SK-N-SH (cell line): ENCODE results near the gene BCAR3. TPM values are rescaled to one million over a fixed set of nuclear protein-coding genes. Genes with fewer than 3 reads are reported as not detected.

Source experiments
- CTCF ChIA-PET: fragments of 300-600, 350-600 bp; formaldehyde crosslinking; extraction: SDS; loops from one replicate; lab custom pipeline; 2021; lab: Yijun Ruan, JAX
- POLR2A ChIA-PET: fragments of 350-600 bp; sonication (Branson Sonifier 250); formaldehyde crosslinking; extraction: SDS; loops from one replicate; lab custom pipeline; 2020; ENCODE audit warnings: antibody characterized with exemption, inconsistent platforms; lab: Yijun Ruan, JAX
- DNase-seq: peaks from one replicate; pipeline ENCODE4 v3.0.0; 2012
- H2AFZ ChIP-seq: fragments of 200-600 bp; sonication (generic); 2 replicates; pipeline ENCODE4 v1.8.1; 2016; ENCODE audit warnings: antibody characterized with exemption, mild to moderate bottlenecking, low read depth
- H3F3A ChIP-seq: fragments of 200-600 bp; sonication (generic); replicated peaks from 2 replicates; pipeline ENCODE3; 2016; ENCODE audit warnings: antibody characterized with exemption, mild to moderate bottlenecking; ENCODE audit not compliant: insufficient read depth
- H3K27ac ChIP-seq, 2 experiments: fragments of 200-500 bp in 1 of 2; fragments of 200-600 bp in 1 of 2; sonication (Bioruptor generic) in 1 of 2; sonication (generic), shearing (Covaris generic) in 1 of 2; 2 replicates each; pipeline versions ENCODE4 v1.5.1 to v1.6.1; 2014 to 2016; ENCODE audit warnings: low read depth in 2 of 2, inconsistent platforms in 1 of 2, low read length in 1 of 2, mild to moderate bottlenecking in 1 of 2, mixed read lengths in 1 of 2
- H3K27me3 ChIP-seq: fragments of 200-600 bp; sonication (generic), shearing (Covaris generic); 2 replicates; pipeline ENCODE4 v1.6.1; 2016; ENCODE audit warnings: mixed run types; ENCODE audit not compliant: insufficient read depth
- H3K36me3 ChIP-seq, 2 experiments: fragments of 200-500 bp in 1 of 2; fragments of 200-600 bp in 1 of 2; sonication (Bioruptor generic) in 1 of 2; sonication (generic) in 1 of 2; replicated peaks in 1 of 2; 2 replicates each; pipeline versions ENCODE3 to v1.5.1; 2014 to 2016; ENCODE audit warnings: low read length in 1 of 2, mild to moderate bottlenecking in 1 of 2; ENCODE audit not compliant: insufficient read depth in 2 of 2, control insufficient read depth in 1 of 2
- H3K4me1 ChIP-seq, 2 experiments: fragments of 200-500 bp in 1 of 2; fragments of 200-600 bp in 1 of 2; sonication (Bioruptor generic) in 1 of 2; sonication (generic), shearing (Covaris generic) in 1 of 2; 2 replicates each; pipeline versions ENCODE4 v1.5.1 to v1.6.1; 2014 to 2016; ENCODE audit warnings: low read depth in 1 of 2, low read length in 1 of 2, mixed run types in 1 of 2; ENCODE audit not compliant: insufficient read depth in 2 of 2, control insufficient read depth in 1 of 2
- H3K4me2 ChIP-seq: fragments of 200-600 bp; sonication (generic), shearing (Covaris generic); 2 replicates; pipeline ENCODE4 v1.6.1; 2017; ENCODE audit warnings: mixed run types
- H3K4me3 ChIP-seq, 2 experiments: fragments of 200-500 bp in 1 of 2; fragments of 200-600 bp in 1 of 2; sonication (Bioruptor generic) in 1 of 2; sonication (generic), shearing (Covaris generic) in 1 of 2; 2 replicates each; pipeline versions ENCODE4 v1.5.1 to v1.8.1; 2014 to 2016; ENCODE audit warnings: low read depth in 2 of 2, inconsistent platforms in 1 of 2, low read length in 1 of 2, mild to moderate bottlenecking in 1 of 2, mixed read lengths in 1 of 2, moderate library complexity in 1 of 2
- H3K79me2 ChIP-seq: fragments of 200-600 bp; sonication (generic); 2 replicates; pipeline ENCODE4 v1.8.1; 2017; ENCODE audit warnings: mild to moderate bottlenecking; ENCODE audit not compliant: insufficient read depth
- H3K9ac ChIP-seq: fragments of 200-600 bp; sonication (generic); 2 replicates; pipeline ENCODE4 v1.6.1; 2017; ENCODE audit warnings: mixed run types
- H3K9me2 ChIP-seq: fragments of 200-600 bp; sonication (generic); 2 replicates; pipeline ENCODE4 v1.6.1; 2017; ENCODE audit warnings: mixed run types
- H3K9me3 ChIP-seq: fragments of 200-600 bp; sonication (generic); 2 replicates; pipeline ENCODE4 v1.6.1; 2017; ENCODE audit warnings: mixed run types, mild to moderate bottlenecking, moderate library complexity
- H4K20me1 ChIP-seq: fragments of 200-600 bp; sonication (generic); 2 replicates; pipeline ENCODE4 v1.6.1; 2017; ENCODE audit warnings: mild to moderate bottlenecking, mixed run types; ENCODE audit not compliant: insufficient read depth
- CHD2 ChIP-seq: fragments of 150-350 bp; IDR thresholded peaks from 2 replicates; pipeline ENCODE4 v1.6.1; 2018; ENCODE audit warnings: low read length; ENCODE audit not compliant: partially characterized antibody
- FOSL2 ChIP-seq: IDR thresholded peaks from 2 replicates; pipeline ENCODE4 v1.4.0; 2012; ENCODE audit warnings: low read depth, mild to moderate bottlenecking, moderate library complexity, borderline replicate concordance
- FOXM1 ChIP-seq: IDR thresholded peaks from 2 replicates; pipeline ENCODE4 v1.4.0; 2012; ENCODE audit warnings: low read depth, mild to moderate bottlenecking
- GATA2 ChIP-seq: sonication (generic); formaldehyde crosslinking; IDR thresholded peaks from 2 replicates; pipeline ENCODE4 v1.5.0; 2020; ENCODE audit warnings: mild to moderate bottlenecking, missing genetic modification reagents
- JUND ChIP-seq: IDR thresholded peaks from 2 replicates; pipeline ENCODE4 v1.4.0; 2012
- MXI1 ChIP-seq: IDR thresholded peaks from 2 replicates; pipeline ENCODE4 v1.6.1; 2012; ENCODE audit warnings: mild to moderate bottlenecking, low read depth, low read length, improper control_type of control experiment
- POLR2AphosphoS5 ChIP-seq: IDR thresholded peaks from 2 replicates; pipeline ENCODE4 v1.6.1; 2012; ENCODE audit warnings: low read depth, low read length
- RAD21 ChIP-seq: IDR thresholded peaks from 2 replicates; pipeline ENCODE4 v1.6.1; 2012; ENCODE audit warnings: mild to moderate bottlenecking, low read length
- RXRA ChIP-seq: IDR thresholded peaks from 2 replicates; pipeline ENCODE4 v1.4.0; 2012; ENCODE audit warnings: low read depth, mild to moderate bottlenecking, borderline replicate concordance
- SIN3A ChIP-seq: IDR thresholded peaks from 2 replicates; pipeline ENCODE4 v1.6.1; 2012; ENCODE audit warnings: low read depth, mild to moderate bottlenecking, low read length, moderate library complexity, borderline replicate concordance
- TAF1 ChIP-seq: IDR thresholded peaks from 2 replicates; pipeline ENCODE4 v1.6.1; 2012; ENCODE audit warnings: low read depth, mild to moderate bottlenecking, low read length, moderate library complexity, borderline replicate concordance
- USF2 ChIP-seq: fragments of 150-350 bp; IDR thresholded peaks from 2 replicates; pipeline ENCODE4 v1.6.1; 2017; ENCODE audit warnings: antibody characterized with exemption, low read length, low read depth, borderline replicate concordance
- YY1 ChIP-seq: IDR thresholded peaks from 2 replicates; pipeline ENCODE4 v1.4.0; 2012; ENCODE audit warnings: low read depth, mild to moderate bottlenecking
- WGBS: methylation state at CpG from one replicate; pipeline ENCODE4 v1.1.6; 2017; ENCODE audit warnings: low lambda C conversion rate; 5-methylcytosine and 5-hydroxymethylcytosine counted together
- polyA plus RNA-seq, 3 experiments: library from polyadenylated mRNA; depleted of rRNA; stranded (reverse); fragments of >200 nt; gene quantifications; 2 replicates each; pipeline ENCODE4 v1.2.3, GENCODE V29; 2012
- TF ChIP-seq, protein P1 (sequence below): IDR thresholded peaks from 2 replicates; pipeline ENCODE4 v1.4.0; 2012; ENCODE audit warnings: low read depth
- TF ChIP-seq, protein P2 (sequence below): IDR thresholded peaks from 2 replicates; pipeline ENCODE4 v1.6.1; 2012; ENCODE audit warnings: mild to moderate bottlenecking, low read depth, low read length, moderate library complexity
- TF ChIP-seq, protein P3 (sequence below): fragments of 200-600 bp; sonication (generic); IDR thresholded peaks from 2 replicates; pipeline ENCODE4 v1.6.1; 2017; ENCODE audit warnings: antibody characterized with exemption, mild to moderate bottlenecking, moderate library complexity

Gene BCAR3
- polyA plus RNA-seq, 1 of the 3 experiments (the other 2 are of a cell fraction), result 58.4 TPM

- no peak overlapping the region for H2AFZ ChIP-seq
- H3K9me2 ChIP-seq, result no peaks in the 10 kb centered on the region
- H3F3A ChIP-seq, result peaks cover 18% of the 10 kb centered on the region
- H3K36me3 ChIP-seq, result peaks cover 23 to 86% of the 10 kb centered on the region in 2 experiments
- 90% methylated on average over 5 of the region's 5 CpGs for WGBS
- no peak overlapping the region for H3K4me2 ChIP-seq
- ChIA-PET CTCF (interaction anchor here (1.0 to 28.6 kb wide), 4 partner anchors 9 to 206 kb away, joined by 4 to 591 read pairs (median 6); no protein-coding TSS in a partner anchor), POLR2A (no interaction called here)
- TF ChIP-seq, protein P1, sequence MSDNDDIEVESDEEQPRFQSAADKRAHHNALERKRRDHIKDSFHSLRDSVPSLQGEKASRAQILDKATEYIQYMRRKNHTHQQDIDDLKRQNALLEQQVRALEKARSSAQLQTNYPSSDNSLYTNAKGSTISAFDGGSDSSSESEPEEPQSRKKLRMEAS, result no peak
- TF ChIP-seq FOSL2 (no peak), TAF1 (no peak), USF2 (no peak), CHD2 (no peak), JUND (no peak), POLR2AphosphoS5 (no peak), RXRA (no peak), SIN3A (no peak), YY1 (no peak), GATA2 (CRISPR knock-in tag) (no peak), RAD21 (no peak), MXI1 (no peak), FOXM1 (no peak)
- TF ChIP-seq, protein P2, sequence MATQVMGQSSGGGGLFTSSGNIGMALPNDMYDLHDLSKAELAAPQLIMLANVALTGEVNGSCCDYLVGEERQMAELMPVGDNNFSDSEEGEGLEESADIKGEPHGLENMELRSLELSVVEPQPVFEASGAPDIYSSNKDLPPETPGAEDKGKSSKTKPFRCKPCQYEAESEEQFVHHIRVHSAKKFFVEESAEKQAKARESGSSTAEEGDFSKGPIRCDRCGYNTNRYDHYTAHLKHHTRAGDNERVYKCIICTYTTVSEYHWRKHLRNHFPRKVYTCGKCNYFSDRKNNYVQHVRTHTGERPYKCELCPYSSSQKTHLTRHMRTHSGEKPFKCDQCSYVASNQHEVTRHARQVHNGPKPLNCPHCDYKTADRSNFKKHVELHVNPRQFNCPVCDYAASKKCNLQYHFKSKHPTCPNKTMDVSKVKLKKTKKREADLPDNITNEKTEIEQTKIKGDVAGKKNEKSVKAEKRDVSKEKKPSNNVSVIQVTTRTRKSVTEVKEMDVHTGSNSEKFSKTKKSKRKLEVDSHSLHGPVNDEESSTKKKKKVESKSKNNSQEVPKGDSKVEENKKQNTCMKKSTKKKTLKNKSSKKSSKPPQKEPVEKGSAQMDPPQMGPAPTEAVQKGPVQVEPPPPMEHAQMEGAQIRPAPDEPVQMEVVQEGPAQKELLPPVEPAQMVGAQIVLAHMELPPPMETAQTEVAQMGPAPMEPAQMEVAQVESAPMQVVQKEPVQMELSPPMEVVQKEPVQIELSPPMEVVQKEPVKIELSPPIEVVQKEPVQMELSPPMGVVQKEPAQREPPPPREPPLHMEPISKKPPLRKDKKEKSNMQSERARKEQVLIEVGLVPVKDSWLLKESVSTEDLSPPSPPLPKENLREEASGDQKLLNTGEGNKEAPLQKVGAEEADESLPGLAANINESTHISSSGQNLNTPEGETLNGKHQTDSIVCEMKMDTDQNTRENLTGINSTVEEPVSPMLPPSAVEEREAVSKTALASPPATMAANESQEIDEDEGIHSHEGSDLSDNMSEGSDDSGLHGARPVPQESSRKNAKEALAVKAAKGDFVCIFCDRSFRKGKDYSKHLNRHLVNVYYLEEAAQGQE, result no peak
- TF ChIP-seq, protein P3, sequence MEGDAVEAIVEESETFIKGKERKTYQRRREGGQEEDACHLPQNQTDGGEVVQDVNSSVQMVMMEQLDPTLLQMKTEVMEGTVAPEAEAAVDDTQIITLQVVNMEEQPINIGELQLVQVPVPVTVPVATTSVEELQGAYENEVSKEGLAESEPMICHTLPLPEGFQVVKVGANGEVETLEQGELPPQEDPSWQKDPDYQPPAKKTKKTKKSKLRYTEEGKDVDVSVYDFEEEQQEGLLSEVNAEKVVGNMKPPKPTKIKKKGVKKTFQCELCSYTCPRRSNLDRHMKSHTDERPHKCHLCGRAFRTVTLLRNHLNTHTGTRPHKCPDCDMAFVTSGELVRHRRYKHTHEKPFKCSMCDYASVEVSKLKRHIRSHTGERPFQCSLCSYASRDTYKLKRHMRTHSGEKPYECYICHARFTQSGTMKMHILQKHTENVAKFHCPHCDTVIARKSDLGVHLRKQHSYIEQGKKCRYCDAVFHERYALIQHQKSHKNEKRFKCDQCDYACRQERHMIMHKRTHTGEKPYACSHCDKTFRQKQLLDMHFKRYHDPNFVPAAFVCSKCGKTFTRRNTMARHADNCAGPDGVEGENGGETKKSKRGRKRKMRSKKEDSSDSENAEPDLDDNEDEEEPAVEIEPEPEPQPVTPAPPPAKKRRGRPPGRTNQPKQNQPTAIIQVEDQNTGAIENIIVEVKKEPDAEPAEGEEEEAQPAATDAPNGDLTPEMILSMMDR, result no peak
- H3K27me3 ChIP-seq, result no peaks in the 10 kb centered on the region
- H3K9me3 ChIP-seq, result no peaks in the 10 kb centered on the region
- H3K27ac ChIP-seq, result no peak overlapping the region
- peaks cover 100% of the 10 kb centered on the region for H3K79me2 ChIP-seq
- H3K9ac ChIP-seq, result no peak overlapping the region
- DNase-seq, result no peak
- peaks cover 0 to 14% of the 10 kb centered on the region in 2 experiments; a peak in 2 of 4 replicates for H3K4me1 ChIP-seq
- H4K20me1 ChIP-seq, result peaks cover 24% of the 10 kb centered on the region; the same call in 1 of the 2 replicates
- H3K4me3 ChIP-seq, result no peak overlapping the region
Measured at GRCh38 chr1:93638307-93638847, 43.3 kb downstream of the BCAR3 start.
